GM19240 (cell line): ENCODE measurements around the gene DYSF.
"Not testable (repeated sequence)": the region's sequence is repeated elsewhere in the genome, so short reads cannot be mapped to it uniquely, and the experiment has no call there.

Experiments
- DNase-seq: peaks from one replicate; pipeline ENCODE4 v3.0.0; 2011; ENCODE audit warnings: low spot score; ENCODE audit not compliant: insufficient read length

DYSF gene

GRCh38 chr2:71453404-71454220 lies at the start of gene DYSF:
DYSF (plus strand) TSS chr2:71453561.
- no peak for DNase-seq

GRCh38 chr2:71409611-71410010 lies 43.8 kb upstream of the DYSF start:
- no peak for DNase-seq

- DNase-seq = no peak
These were observed 42.7 kb upstream of the DYSF start for GRCh38 chr2:71410696-71411095.

GRCh38 chr2:71416866-71417265 lies 36.5 kb upstream of the DYSF start:
- DNase-seq = not testable (repeated sequence)

- no peak for DNase-seq
These were observed 35.8 kb upstream of the DYSF start for GRCh38 chr2:71417300-71418202.

- no peak for DNase-seq
These were observed 34.2 kb upstream of the DYSF start for GRCh38 chr2:71419145-71419544.

GRCh38 chr2:71419976-71420375 lies 33.4 kb upstream of the DYSF start:
- DNase-seq = no peak

GRCh38 chr2:71422786-71423185 lies 30.6 kb upstream of the DYSF start:
- no peak for DNase-seq

- DNase-seq = no peak
These were observed 29.4 kb upstream of the DYSF start for GRCh38 chr2:71423817-71424420.

GRCh38 chr2:71426721-71427120 lies 26.6 kb upstream of the DYSF start:
- no peak for DNase-seq

GRCh38 chr2:71428472-71429383 lies 24.6 kb upstream of the DYSF start:
- no peak for DNase-seq

GRCh38 chr2:71445142-71445541 lies 8.2 kb upstream of the DYSF start:
- DNase-seq = not testable (repeated sequence)

GRCh38 chr2:71446505-71446904 lies 6.9 kb upstream of the DYSF start:
- DNase-seq = no peak

- DNase-seq = no peak
These were observed 4.0 kb upstream of the DYSF start for GRCh38 chr2:71449343-71449742.

GRCh38 chr2:71451705-71452104 lies 1.7 kb upstream of the DYSF start:
- no peak for DNase-seq

GRCh38 chr2:71452565-71452964 lies 796 bp upstream of the DYSF start:
- no peak for DNase-seq

GRCh38 chr2:71454221-71455010 lies 1.1 kb downstream of the DYSF start:
- no peak for DNase-seq

GRCh38 chr2:71455011-71455740 lies 1.8 kb downstream of the DYSF start:
- DNase-seq = no peak
